HepG2 (cell line): Measurements from ENCODE around the gene RNASE12. TPM values are rescaled to one million over a fixed set of nuclear protein-coding genes. Genes with fewer than 3 reads are reported as not detected.

Experiments used
- CAMTA2 ChIP-seq: sonication (generic); formaldehyde crosslinking; IDR thresholded peaks from 2 replicates; pipeline ENCODE4 v1.4.0; 2020; ENCODE audit warnings: mild to moderate bottlenecking, missing genetic modification reagents, borderline replicate concordance
- ETV5 ChIP-seq: IDR thresholded peaks from 2 replicates; pipeline ENCODE4 v1.6.1; 2018; ENCODE audit warnings: missing biosample characterization, missing genetic modification reagents, inconsistent platforms, borderline replicate concordance
- GTF2F1 ChIP-seq: fragments of 150-350 bp; IDR thresholded peaks from 2 replicates; pipeline ENCODE4 v1.6.1; 2014; ENCODE audit warnings: low read length
- HOXA3 ChIP-seq: sonication (generic); formaldehyde crosslinking; IDR thresholded peaks from 2 replicates; pipeline ENCODE4 v1.5.0; 2020; ENCODE audit warnings: missing genetic modification reagents
- STAT6 ChIP-seq: sonication (generic); formaldehyde crosslinking; IDR thresholded peaks from 2 replicates; pipeline ENCODE4 v1.4.0; 2020; ENCODE audit warnings: missing genetic modification reagents, mild to moderate bottlenecking, borderline replicate concordance
- TFE3 ChIP-seq: IDR thresholded peaks from 2 replicates; pipeline ENCODE4 v1.6.1; 2016
- ZIK1 ChIP-seq: sonication (generic); formaldehyde crosslinking; IDR thresholded peaks from 2 replicates; pipeline ENCODE4 v1.5.0; 2020; ENCODE audit warnings: mild to moderate bottlenecking, low read depth, missing genetic modification reagents, borderline replicate concordance
- ZNF558 ChIP-seq: sonication (generic); formaldehyde crosslinking; IDR thresholded peaks from 2 replicates; pipeline ENCODE4 v1.9.0; 2022; ENCODE audit warnings: mild to moderate bottlenecking, missing genetic modification reagents, borderline replicate concordance
- ZNF891 ChIP-seq: sonication (generic); formaldehyde crosslinking; IDR thresholded peaks from 2 replicates; pipeline ENCODE4 v1.5.0; 2020; ENCODE audit warnings: mild to moderate bottlenecking, missing genetic modification reagents
- ZSCAN21 ChIP-seq: sonication (generic); formaldehyde crosslinking; IDR thresholded peaks from 2 replicates; pipeline ENCODE4 v1.8.0; 2022; ENCODE audit warnings: mild to moderate bottlenecking, missing genetic modification reagents, moderate library complexity, borderline replicate concordance
- polyA plus RNA-seq, 8 experiments: library from polyadenylated mRNA; depleted of rRNA in 3 of 8; stranded (reverse) in 7 of 8; unstranded in 1 of 8; fragments of >200 nt; fragmentation: Illumina TruSeq in 4 of 8; extraction: Trizol in 4 of 8; gene quantifications; 2 replicates each; pipeline versions ENCODE4 v1.2.1 to v1.2.3, GENCODE V29; 2011 to 2016; ENCODE audit warnings: low read depth in 4 of 8, missing spikeins in 1 of 8, mixed read lengths in 1 of 8; ENCODE audit not compliant: insufficient read depth in 1 of 8
- total RNA-seq, 5 experiments: library from RNA; depleted of rRNA; stranded (reverse); fragments of >200 nt; fragmentation: Illumina TruSeq; extraction: Trizol; gene quantifications; 2 replicates each; pipeline ENCODE4 v1.2.3, GENCODE V29; 2016; ENCODE audit warnings: low read depth in 1 of 5
- TF ChIP-seq, protein P1 (sequence below), 2 experiments: sonication (generic) in 1 of 2; formaldehyde crosslinking in 1 of 2; IDR thresholded peaks; 2 replicates each; pipeline versions ENCODE4 v1.6.1 to v1.9.0; 2014 to 2022; ENCODE audit warnings: antibody characterized with exemption in 1 of 2, borderline replicate concordance in 1 of 2, inconsistent platforms in 1 of 2, low read depth in 1 of 2, missing genetic modification reagents in 1 of 2
- TF ChIP-seq, protein P2 (sequence below): sonication (generic); formaldehyde crosslinking; IDR thresholded peaks from 2 replicates; pipeline ENCODE4 v1.4.0; 2020; ENCODE audit warnings: missing genetic modification reagents, borderline replicate concordance

The RNASE12 gene
- total and polyA plus RNA-seq, 2 of the 13 experiments (the other 11 are each of a cell fraction or from before 2014, with no cell fraction given), result not detected

GRCh38 chr14:20609215-20610001, 18.2 kb upstream of the RNASE12 start (continued):
- TF ChIP-seq TFE3 (CRISPR knock-in tag) (0 out of 2 replicates have a peak, but pooled peaks have one; percentile 32), HOXA3 (CRISPR knock-in tag) (peak; percentile 13; the same call in 1 of the 2 replicates), GTF2F1 (0 out of 2 replicates have a peak, but pooled peaks have one; percentile 48), ETV5 (CRISPR knock-in tag) (no peak; the same call in 1 of the 2 replicates), ZSCAN21 (CRISPR knock-in tag) (no peak), ZNF558 (peak; percentile 85; the same call in 1 of the 2 replicates), ZNF891 (CRISPR knock-in tag) (peak; percentile 82; the same call in 1 of the 2 replicates), ZIK1 (CRISPR knock-in tag) (no peak), STAT6 (CRISPR knock-in tag) (no peak; the same call in none of the 2 replicates), CAMTA2 (CRISPR knock-in tag) (peak; percentile 95; the same call in 1 of the 2 replicates)
- TF ChIP-seq, protein P1, sequence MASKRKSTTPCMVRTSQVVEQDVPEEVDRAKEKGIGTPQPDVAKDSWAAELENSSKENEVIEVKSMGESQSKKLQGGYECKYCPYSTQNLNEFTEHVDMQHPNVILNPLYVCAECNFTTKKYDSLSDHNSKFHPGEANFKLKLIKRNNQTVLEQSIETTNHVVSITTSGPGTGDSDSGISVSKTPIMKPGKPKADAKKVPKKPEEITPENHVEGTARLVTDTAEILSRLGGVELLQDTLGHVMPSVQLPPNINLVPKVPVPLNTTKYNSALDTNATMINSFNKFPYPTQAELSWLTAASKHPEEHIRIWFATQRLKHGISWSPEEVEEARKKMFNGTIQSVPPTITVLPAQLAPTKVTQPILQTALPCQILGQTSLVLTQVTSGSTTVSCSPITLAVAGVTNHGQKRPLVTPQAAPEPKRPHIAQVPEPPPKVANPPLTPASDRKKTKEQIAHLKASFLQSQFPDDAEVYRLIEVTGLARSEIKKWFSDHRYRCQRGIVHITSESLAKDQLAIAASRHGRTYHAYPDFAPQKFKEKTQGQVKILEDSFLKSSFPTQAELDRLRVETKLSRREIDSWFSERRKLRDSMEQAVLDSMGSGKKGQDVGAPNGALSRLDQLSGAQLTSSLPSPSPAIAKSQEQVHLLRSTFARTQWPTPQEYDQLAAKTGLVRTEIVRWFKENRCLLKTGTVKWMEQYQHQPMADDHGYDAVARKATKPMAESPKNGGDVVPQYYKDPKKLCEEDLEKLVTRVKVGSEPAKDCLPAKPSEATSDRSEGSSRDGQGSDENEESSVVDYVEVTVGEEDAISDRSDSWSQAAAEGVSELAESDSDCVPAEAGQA (IDR thresholded peaks at IDR 0.05; ENCODE audit: low read depth), result no peak
- TF ChIP-seq, protein P1 (CRISPR knock-in tag; IDR thresholded peaks at IDR 0.05; ENCODE audit: borderline replicate concordance), result 0 out of 2 replicates have a peak, but pooled peaks have one; percentile 8
- TF ChIP-seq, protein P2, sequence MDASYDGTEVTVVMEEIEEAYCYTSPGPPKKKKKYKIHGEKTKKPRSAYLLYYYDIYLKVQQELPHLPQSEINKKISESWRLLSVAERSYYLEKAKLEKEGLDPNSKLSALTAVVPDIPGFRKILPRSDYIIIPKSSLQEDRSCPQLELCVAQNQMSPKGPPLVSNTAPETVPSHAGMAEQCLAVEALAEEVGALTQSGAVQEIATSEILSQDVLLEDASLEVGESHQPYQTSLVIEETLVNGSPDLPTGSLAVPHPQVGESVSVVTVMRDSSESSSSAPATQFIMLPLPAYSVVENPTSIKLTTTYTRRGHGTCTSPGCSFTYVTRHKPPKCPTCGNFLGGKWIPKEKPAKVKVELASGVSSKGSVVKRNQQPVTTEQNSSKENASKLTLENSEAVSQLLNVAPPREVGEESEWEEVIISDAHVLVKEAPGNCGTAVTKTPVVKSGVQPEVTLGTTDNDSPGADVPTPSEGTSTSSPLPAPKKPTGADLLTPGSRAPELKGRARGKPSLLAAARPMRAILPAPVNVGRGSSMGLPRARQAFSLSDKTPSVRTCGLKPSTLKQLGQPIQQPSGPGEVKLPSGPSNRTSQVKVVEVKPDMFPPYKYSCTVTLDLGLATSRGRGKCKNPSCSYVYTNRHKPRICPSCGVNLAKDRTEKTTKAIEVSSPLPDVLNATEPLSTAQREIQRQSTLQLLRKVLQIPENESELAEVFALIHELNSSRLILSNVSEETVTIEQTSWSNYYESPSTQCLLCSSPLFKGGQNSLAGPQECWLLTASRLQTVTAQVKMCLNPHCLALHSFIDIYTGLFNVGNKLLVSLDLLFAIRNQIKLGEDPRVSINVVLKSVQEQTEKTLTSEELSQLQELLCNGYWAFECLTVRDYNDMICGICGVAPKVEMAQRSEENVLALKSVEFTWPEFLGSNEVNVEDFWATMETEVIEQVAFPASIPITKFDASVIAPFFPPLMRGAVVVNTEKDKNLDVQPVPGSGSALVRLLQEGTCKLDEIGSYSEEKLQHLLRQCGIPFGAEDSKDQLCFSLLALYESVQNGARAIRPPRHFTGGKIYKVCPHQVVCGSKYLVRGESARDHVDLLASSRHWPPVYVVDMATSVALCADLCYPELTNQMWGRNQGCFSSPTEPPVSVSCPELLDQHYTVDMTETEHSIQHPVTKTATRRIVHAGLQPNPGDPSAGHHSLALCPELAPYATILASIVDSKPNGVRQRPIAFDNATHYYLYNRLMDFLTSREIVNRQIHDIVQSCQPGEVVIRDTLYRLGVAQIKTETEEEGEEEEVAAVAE (CRISPR knock-in tag), result peak; percentile 24
